ENCODE data around the gene SEPHS1.

DNA sequence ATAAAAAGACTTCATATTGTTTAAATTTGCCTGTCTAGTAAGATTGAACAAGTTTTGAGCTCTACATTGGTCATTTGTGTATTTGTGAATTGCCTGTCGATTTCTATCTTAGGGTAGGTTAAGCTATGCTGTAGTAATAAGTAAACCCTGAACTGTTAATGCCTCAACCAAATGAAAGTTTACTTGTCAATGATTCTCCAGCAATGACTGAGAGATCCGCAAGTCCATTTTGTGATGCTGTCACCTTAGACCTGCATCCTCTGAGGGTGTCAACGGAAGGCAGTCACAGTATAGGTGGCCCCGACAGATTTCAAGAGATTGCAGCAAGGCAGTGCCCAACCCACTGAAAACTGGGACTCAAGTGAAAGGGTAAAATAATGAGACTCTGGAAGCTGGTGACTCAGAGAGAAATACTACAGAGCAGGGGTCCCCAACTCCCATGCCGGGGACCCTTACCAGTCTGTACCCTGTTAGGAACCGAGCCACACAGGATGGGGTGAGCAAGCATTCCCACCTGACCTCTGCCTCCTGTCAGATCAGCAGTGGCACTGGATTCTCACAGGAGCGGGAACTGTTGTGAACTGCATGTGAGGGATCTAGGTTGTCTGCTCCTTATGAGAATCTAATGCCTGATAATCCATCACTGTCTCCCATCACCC lies 37.4 kb downstream of the SEPHS1 start:
- TF ChIP-seq, protein P1, sequence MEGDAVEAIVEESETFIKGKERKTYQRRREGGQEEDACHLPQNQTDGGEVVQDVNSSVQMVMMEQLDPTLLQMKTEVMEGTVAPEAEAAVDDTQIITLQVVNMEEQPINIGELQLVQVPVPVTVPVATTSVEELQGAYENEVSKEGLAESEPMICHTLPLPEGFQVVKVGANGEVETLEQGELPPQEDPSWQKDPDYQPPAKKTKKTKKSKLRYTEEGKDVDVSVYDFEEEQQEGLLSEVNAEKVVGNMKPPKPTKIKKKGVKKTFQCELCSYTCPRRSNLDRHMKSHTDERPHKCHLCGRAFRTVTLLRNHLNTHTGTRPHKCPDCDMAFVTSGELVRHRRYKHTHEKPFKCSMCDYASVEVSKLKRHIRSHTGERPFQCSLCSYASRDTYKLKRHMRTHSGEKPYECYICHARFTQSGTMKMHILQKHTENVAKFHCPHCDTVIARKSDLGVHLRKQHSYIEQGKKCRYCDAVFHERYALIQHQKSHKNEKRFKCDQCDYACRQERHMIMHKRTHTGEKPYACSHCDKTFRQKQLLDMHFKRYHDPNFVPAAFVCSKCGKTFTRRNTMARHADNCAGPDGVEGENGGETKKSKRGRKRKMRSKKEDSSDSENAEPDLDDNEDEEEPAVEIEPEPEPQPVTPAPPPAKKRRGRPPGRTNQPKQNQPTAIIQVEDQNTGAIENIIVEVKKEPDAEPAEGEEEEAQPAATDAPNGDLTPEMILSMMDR (IDR thresholded peaks at IDR 0.05) = no peak
- no peak for TF ChIP-seq POLR2A (IDR thresholded peaks at IDR 0.05)

Measured in Peyer's patch (tissue), 4 donors.